ENCODE measurements around the gene IGF2BP1. TPM values are rescaled to one million over a fixed set of nuclear protein-coding genes. Genes with fewer than 3 reads are reported as not detected.

IGF2BP1 gene
- total and polyA plus RNA-seq, 2 of the 8 experiments (the other 6 are each of a cell fraction or from before 2014, with no cell fraction given) = 41.6 to 513 TPM

DNA sequence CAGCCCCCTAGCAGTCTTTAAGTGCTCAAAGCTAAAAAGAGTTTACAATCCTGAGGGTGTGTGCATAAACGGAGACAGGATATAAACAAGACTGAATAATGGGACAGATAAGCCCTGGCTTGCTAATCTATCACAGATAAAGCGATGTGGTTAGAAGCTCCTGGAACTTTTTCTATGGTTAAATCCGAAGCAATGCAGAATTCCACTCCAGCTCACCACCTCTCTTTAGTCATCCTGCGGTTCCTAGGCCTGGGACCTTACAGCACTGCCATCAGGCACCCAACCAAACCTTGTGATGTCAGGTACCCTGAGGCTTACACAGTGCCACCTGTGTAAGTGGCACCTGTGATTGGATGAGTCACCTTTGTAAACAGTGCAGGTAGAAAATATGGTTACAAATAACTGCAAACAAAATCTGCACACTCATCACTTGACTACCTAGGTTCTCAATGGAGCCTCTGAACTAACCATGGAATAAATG, 103.9 kb downstream of the IGF2BP1 start:
- Histone ChIP-seq H2BK20ac (ENCODE audit: low read length) (no peak overlapping the region), H3K4me2 (ENCODE audit: insufficient read depth in 1 of 2, low read depth in 2 of 2, low read length in 2 of 2) (no peak overlapping the region), H4K20me1 (replicated peaks in 1 of 2; ENCODE audit: control insufficient read depth in 1 of 2, insufficient read depth in 2 of 2, low read length in 2 of 2) (no peaks in the 10 kb centered on the region), H3K27ac (ENCODE audit: low read depth, low read length) (no peak overlapping the region), H2AFZ (ENCODE audit: low read length) (no peak overlapping the region), H4K91ac (replicated peaks; ENCODE audit: insufficient read length, low read length) (no peak overlapping the region), H2BK5ac (ENCODE audit: low read depth, low read length) (no peak overlapping the region), H2BK120ac (replicated peaks; ENCODE audit: low read depth, low read length) (no peak overlapping the region), H2AK5ac (ENCODE audit: low read depth, low read length) (no peak overlapping the region), H2BK15ac (ENCODE audit: low read length) (no peak overlapping the region), H3K27me3 (replicated peaks in 1 of 4; ENCODE audit: control insufficient read depth in 3 of 4, extremely low read depth in 1 of 4, insufficient read depth in 3 of 4, low read length in 3 of 4) (no peaks in the 10 kb centered on the region; a peak in 1 of 7 replicates), H3K9ac (replicated peaks in 1 of 4; ENCODE audit: extremely low read depth in 1 of 4, low read depth in 3 of 4, low read length in 3 of 4) (no peak overlapping the region), H3K56ac (replicated peaks; ENCODE audit: insufficient read length, low read depth, low read length) (no peak overlapping the region), H3K79me1 (ENCODE audit: low read depth, low read length) (no peaks in the 10 kb centered on the region), H3K14ac (ENCODE audit: insufficient read length) (no peak overlapping the region), H2BK12ac (ENCODE audit: low read depth, low read length) (no peak overlapping the region), H3K4ac (replicated peaks; ENCODE audit: insufficient read length, low read depth, low read length) (no peak overlapping the region), H3K36me3 (ENCODE audit: control insufficient read depth in 2 of 4, insufficient read depth in 4 of 4, low read length in 3 of 4) (no peaks in the 10 kb centered on the region), H3K4me1 (replicated peaks in 1 of 4; ENCODE audit: control insufficient read depth in 3 of 4, insufficient read depth in 4 of 4, low read length in 3 of 4) (peaks cover 0 to 3% (median under 1%) of the 10 kb centered on the region in 4 experiments; a peak in 2 of 7 replicates), H3K9me3 (ENCODE audit: insufficient read depth in 2 of 2, low read depth in 1 of 2, low read length in 1 of 2) (no peaks in the 10 kb centered on the region), H3K23ac (ENCODE audit: insufficient read length) (no peak overlapping the region), H3K4me3 (ENCODE audit: extremely low read depth in 1 of 4, insufficient read depth in 2 of 4, low read depth in 3 of 4, low read length in 4 of 4) (no peak overlapping the region), H3K23me2 (ENCODE audit: low read depth, low read length) (no peaks in the 10 kb centered on the region; the same call in 1 of the 2 replicates), H4K5ac (ENCODE audit: insufficient read length, low read depth, low read length) (no peak overlapping the region), H3K18ac (ENCODE audit: extremely low read depth, low read length) (no peak overlapping the region), H3K79me2 (ENCODE audit: control insufficient read depth in 1 of 2, insufficient read depth in 2 of 2, low read length in 2 of 2) (no peaks in the 10 kb centered on the region), H4K8ac (ENCODE audit: extremely low read depth, insufficient read depth, low read length) (no peak overlapping the region)
- DNase-seq (ENCODE audit: low read depth in 1 of 2, low spot score in 2 of 2) (no peak), FAIRE-seq (no peak)
- WGBS, 2 experiments (ENCODE audit: extremely low coverage in 1 of 2, insufficient coverage in 1 of 2, insufficient read length in 1 of 2, insufficient replicate concordance in 2 of 2, low coverage in 1 of 2, low lambda C conversion rate in 2 of 2, missing lambda C conversion rate in 1 of 2) = 86% methylated on average over 4 of the region's 4 CpGs; no CpG with 5 or more reads in 1 of the 2 experiments
- CTCF ChIA-PET (ENCODE audit: partially characterized antibody) = interaction anchor here (0.6 to 1.0 kb wide), 3 partner anchors 43 to 79 kb away, joined by 3 to 4 read pairs (median 3); no protein-coding TSS in a partner anchor
- POLR2A ChIA-PET (ENCODE audit: partially characterized antibody) = interaction anchor here (0.9 to 1.2 kb wide), 3 partner anchors 42 to 103 kb away, joined by 4 read pairs; no protein-coding TSS in a partner anchor
- TF ChIP-seq, protein P1, sequence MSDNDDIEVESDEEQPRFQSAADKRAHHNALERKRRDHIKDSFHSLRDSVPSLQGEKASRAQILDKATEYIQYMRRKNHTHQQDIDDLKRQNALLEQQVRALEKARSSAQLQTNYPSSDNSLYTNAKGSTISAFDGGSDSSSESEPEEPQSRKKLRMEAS (IDR thresholded peaks at IDR 0.05) = no peak
- no peak for TF ChIP-seq EGR1 (IDR thresholded peaks at IDR 0.05; ENCODE audit: borderline replicate concordance, low read depth, low read length)
- no peak for TF ChIP-seq RFX5 (IDR thresholded peaks at IDR 0.05; ENCODE audit: borderline replicate concordance, low read depth, low read length)
- no peak for TF ChIP-seq SRF (IDR thresholded peaks at IDR 0.05; ENCODE audit: low read depth, low read length)
- no peak for TF ChIP-seq CHD2 (IDR thresholded peaks at IDR 0.05; ENCODE audit: low read length)
- TF ChIP-seq POLR2A (IDR thresholded peaks at IDR 0.05; ENCODE audit: control extremely low read depth in 1 of 2, low read depth in 2 of 2, low read length in 2 of 2) = no peak
- TF ChIP-seq NANOG (IDR thresholded peaks at IDR 0.05; ENCODE audit: insufficient read depth, low read depth, low read length, poor library complexity, severe bottlenecking) = no peak
- TF ChIP-seq ZNF274 (IDR thresholded peaks at IDR 0.05; ENCODE audit: borderline replicate concordance, extremely low read depth, low read length) = no peak
- no peak for TF ChIP-seq TEAD4 (IDR thresholded peaks at IDR 0.05; ENCODE audit: low read depth, low read length)
- TF ChIP-seq SAP30 (IDR thresholded peaks at IDR 0.05; ENCODE audit: insufficient read depth, insufficient replicate concordance, low read length) = no peak
- no peak for TF ChIP-seq JUN (IDR thresholded peaks at IDR 0.05; ENCODE audit: low read depth, low read length)
- TF ChIP-seq CBX5 (IDR thresholded peaks at IDR 0.05; ENCODE audit: low read depth, low read length) = no peak
- no peak for TF ChIP-seq SP4 (IDR thresholded peaks at IDR 0.05; ENCODE audit: low read length)
- TF ChIP-seq SP2 (IDR thresholded peaks at IDR 0.05; ENCODE audit: low read length) = no peak
